Dedifferentiated amniotic fluid mesenchymal stem cell (primary cell): ENCODE measurements around the gene ANKS1A.
"Not testable (repeated sequence)": the region's sequence is repeated elsewhere in the genome, so short reads cannot be mapped to it uniquely, and the experiment has no call there.

ENCODE experiments used
- DNase-seq: peaks from one replicate; pipeline ENCODE4 v3.0.0-alpha.2; 2016; ENCODE audit errors: extremely low spot score

The ANKS1A gene, protein sequence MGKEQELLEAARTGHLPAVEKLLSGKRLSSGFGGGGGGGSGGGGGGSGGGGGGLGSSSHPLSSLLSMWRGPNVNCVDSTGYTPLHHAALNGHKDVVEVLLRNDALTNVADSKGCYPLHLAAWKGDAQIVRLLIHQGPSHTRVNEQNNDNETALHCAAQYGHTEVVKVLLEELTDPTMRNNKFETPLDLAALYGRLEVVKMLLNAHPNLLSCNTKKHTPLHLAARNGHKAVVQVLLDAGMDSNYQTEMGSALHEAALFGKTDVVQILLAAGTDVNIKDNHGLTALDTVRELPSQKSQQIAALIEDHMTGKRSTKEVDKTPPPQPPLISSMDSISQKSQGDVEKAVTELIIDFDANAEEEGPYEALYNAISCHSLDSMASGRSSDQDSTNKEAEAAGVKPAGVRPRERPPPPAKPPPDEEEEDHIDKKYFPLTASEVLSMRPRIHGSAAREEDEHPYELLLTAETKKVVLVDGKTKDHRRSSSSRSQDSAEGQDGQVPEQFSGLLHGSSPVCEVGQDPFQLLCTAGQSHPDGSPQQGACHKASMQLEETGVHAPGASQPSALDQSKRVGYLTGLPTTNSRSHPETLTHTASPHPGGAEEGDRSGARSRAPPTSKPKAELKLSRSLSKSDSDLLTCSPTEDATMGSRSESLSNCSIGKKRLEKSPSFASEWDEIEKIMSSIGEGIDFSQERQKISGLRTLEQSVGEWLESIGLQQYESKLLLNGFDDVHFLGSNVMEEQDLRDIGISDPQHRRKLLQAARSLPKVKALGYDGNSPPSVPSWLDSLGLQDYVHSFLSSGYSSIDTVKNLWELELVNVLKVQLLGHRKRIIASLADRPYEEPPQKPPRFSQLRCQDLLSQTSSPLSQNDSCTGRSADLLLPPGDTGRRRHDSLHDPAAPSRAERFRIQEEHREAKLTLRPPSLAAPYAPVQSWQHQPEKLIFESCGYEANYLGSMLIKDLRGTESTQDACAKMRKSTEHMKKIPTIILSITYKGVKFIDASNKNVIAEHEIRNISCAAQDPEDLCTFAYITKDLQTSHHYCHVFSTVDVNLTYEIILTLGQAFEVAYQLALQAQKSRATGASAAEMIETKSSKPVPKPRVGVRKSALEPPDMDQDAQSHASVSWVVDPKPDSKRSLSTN

GRCh38 chr6:34888874-34889555, at the start of gene ANKS1A:
TSS of gene ANKS1A (plus strand) at chr6:34889255. CDS start at chr6:34889403, 148 bp downstream.
- no peak for DNase-seq

- no peak for DNase-seq
Observed at GRCh38 chr6:34839666-34840352, 49.2 kb upstream of the ANKS1A start.

DNA sequence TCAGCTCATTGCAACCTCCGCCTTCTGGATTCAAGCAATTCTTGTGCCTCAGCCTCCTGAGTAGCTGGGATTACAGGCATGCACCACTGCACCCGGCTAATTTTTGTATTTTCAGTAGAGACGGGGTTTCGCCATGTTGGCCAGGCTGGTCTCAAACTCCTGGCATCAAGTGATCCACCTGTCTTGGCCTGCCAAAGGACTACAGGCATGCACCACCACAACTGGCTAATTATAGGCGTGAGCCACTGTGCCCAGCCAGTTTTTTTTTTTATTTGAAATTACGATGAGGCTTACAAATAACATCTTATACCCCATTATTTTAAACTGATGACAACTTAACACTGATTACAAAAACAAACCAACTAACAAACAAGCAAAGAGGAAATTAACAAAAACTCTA, 40.0 kb upstream of the ANKS1A start:
- DNase-seq, result not testable (repeated sequence)

DNA sequence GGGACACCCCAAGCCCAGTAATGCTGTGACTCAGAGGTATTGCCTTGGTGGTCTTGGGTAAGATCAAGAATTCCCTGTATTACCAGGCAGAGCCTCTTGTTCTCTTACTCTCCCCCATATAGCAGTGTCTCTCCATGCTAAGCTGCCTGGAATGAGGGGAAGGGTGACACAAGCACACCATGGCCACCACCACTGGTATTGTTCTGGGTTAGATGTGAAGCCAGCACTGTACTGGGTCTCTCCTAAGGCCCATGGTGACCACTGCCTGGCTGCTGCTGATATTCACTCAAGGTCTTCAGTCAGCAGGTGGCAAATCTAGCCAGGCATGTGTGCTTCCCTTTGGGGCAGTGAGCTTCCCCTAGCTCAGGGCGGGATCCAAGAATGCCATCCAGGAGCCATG, 37.7 kb upstream of the ANKS1A start:
- DNase-seq, result no peak

- DNase-seq, result no peak
Observed at GRCh38 chr6:34852406-34853085, 36.5 kb upstream of the ANKS1A start.

GRCh38 chr6:34855463-34855862, 33.6 kb upstream of the ANKS1A start:
- DNase-seq, result no peak

DNA sequence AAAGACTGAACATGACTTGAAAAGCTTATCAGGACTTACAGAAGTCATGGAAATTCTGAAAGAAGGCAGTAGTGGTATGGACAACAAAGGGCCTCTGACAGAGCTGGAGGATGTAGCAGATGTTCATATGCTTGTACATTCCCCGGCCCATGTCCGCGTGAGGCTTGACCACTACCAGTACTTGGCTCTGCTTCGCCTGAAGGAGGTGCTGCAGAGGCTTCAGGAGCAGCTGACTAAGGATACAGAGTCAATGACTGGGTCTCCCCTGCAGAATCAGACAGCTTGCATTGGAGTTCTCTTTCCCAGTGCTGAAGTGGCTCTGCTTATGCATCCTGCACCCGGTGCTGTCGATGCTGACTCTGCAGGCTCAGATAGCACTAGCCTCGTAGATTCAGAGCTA, 30.4 kb upstream of the ANKS1A start:
- no peak for DNase-seq

DNA sequence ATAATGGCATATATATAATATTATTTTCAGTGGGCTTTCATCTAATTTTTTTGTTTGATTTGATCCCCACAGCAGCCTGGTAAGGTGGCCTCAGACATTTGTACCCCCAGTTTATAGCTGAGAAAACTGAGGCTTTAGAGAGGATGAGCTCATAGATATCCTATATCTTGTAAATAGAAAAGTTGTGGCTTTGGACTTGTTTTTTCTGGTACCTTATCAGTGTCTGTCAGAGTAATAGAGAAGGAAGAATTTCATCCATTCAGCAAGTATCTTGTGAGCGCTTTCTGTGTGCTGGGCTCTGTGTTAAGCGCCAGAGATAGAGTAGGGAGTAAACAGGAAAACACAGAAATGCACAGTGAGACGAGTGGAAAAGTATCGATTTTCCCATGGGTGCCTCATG, 29.1 kb upstream of the ANKS1A start:
- DNase-seq, result no peak

DNA sequence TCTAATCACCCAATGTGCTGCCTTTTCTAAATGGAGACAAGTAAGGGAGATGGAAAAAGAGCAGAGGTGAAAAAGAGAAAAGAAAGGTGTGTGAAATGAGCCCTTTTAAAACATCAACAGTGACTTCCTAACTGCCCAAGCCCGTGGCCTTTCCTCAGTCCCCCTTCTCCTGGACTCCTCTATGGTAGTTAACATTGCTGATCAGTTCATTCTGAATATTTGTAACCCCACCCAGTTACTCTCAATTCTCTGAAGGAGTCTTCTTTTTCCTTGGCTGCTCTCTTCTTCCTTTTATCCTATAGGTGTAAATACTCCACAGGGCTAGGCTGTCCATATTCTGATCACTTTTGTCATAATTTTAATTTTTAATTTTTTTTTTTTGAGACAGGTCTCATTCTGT, 28.3 kb upstream of the ANKS1A start:
- no peak for DNase-seq

DNA sequence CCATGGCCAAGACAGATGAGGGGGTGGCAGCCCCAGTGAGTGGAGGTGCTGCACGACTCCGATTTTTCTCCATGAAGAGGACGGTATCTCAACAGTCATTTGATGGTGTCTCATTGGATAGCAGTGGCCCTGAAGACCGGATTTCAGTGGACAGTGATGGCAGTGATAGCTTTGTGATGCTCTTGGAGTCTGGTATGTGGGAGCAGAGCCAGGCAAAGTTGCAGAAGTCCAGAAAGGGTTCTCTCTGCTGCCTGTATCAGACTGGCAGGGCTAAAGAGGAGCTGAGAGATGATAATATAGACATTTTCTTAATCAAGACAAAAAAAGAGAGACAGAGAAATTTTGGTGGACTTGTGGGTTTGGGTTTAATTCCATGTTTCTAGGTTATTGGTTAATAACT, 25.0 kb upstream of the ANKS1A start:
- no peak for DNase-seq

- no peak for DNase-seq
Observed at GRCh38 chr6:34865107-34865506, 23.9 kb upstream of the ANKS1A start.

GRCh38 chr6:34866509-34866908, 22.5 kb upstream of the ANKS1A start:
- DNase-seq, result no peak

GRCh38 chr6:34867484-34867883, 21.6 kb upstream of the ANKS1A start:
- DNase-seq, result no peak

GRCh38 chr6:34871853-34872252, 17.2 kb upstream of the ANKS1A start:
- no peak for DNase-seq

DNA sequence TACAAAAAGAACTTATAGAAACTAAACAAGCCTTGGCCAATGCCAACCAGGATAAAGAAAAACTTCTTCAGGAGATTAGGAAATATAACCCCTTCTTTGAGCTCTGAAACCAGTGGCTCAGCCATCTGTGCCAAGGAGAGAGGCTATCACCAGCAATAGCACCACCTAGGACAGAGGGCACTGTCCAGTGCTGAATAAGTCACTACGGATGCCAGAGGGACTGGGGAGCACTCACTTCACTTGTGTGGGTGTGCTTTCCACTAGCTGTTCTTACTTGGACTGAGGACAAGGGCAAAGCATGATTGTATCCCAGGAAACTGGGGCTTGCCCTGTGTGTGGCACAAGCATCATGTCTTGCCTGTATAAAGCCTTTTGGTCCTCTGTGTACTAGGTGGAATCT, 16.7 kb upstream of the ANKS1A start:
- no peak for DNase-seq

DNA sequence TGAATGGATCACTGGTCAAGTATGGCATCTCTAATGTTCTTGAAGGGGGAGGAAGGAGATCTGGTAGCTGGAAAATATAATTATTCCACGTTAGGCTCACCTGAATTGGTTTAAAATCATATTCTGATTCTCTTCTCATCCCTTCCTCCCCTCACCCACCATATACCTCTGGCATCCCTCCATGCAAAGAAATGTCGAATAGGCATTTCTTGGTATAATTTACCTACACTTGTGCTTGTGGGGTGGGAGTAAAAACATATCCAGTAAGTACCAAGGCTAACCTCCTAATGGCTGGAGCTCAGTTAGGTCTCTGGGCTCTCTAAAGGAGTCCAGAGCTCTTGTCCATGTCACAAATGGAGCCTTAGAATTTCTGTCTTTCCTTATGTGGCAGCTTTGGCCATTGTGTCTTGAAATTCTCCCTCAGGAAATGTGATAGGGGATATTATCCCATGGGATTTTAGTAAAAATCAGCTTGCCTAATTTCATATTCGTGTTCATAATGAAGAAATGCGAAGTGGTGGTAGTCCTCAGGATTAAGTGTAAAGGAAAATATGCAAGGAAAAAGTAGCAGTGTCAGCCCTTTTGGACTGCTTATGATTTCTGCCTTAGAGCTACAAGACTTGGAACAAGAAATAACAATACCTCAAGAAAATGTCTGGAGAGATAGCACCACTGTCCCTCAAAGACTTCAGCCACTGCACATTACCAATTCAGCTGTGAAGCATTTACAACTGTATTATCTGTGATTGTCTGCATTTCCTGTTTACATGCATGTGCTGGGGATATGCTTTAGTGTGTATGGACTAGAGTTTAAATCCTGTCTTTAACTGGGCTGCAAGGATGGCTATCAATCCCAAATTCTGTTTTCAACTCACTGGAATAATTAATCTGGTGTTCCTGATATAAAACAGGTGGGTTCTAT, 13.5 kb upstream of the ANKS1A start:
- DNase-seq, result no peak

DNA sequence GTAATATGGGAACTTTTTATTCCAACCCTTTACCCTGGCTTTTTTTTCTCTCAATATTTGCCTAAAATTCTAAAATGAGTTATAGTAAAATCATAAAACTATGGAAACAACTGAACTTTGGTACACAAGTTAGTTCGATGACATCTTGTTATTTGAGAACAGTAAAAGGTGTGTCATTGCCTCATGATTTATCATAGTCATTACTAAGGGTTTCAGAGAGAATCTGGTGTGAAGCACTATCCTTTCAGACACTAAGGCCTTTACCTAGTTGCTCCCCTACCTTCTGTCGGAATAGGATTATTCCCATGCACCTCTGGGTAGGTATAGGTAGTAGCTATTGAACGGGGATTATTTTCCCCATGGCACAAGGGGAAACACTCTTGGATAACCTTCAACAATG, 12.6 kb upstream of the ANKS1A start:
- DNase-seq, result no peak

DNA sequence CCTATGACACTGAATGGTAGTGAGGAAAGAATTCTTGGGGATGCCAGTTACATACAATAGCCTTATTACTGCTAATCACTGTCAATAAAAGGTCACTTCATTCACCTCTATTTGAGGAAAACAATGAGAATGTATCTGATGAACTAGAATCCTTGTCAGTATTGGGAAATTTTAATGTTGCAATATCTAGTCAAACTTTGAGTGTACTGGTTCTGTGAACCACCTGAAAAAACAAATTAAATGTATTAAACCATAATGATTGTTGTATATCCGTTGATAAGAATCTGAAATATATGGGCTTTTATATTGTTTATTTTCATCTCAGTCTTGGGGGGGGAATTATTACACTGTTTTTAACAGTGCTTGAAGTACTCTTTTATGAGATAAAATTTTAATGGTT, 11.8 kb upstream of the ANKS1A start:
- no peak for DNase-seq

DNA sequence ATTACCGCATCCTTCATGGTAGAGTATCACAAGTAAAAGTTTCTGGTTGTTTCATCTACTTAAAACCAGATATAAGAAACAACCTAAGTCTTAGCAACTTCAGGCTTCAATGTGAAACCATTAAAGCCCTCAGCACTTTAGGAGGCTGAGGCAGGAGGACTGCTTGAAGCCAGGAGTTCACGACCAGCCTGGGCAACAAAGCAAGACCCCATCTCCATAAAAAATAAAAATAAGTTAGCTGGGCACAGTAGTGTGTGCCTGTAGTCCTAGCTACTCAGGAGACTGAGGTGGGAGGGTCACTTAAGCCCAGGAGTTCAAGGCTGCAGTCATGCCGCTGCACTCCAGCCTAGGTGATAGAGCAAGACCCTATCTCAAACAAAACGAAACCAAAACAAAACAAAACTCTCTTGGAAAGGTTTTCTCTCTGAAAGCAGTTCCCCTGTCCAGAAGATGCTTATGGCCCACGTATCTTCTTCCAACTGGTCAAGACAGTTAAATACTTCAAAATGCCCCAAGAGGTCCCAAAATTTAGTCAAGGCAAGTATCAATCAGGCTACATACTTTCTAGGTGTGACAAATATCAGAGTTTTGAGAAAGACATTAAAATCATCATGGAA, 11.1 kb upstream of the ANKS1A start:
- no peak for DNase-seq
